ENCODE results near the gene ADSL.

The ADSL gene

DNA sequence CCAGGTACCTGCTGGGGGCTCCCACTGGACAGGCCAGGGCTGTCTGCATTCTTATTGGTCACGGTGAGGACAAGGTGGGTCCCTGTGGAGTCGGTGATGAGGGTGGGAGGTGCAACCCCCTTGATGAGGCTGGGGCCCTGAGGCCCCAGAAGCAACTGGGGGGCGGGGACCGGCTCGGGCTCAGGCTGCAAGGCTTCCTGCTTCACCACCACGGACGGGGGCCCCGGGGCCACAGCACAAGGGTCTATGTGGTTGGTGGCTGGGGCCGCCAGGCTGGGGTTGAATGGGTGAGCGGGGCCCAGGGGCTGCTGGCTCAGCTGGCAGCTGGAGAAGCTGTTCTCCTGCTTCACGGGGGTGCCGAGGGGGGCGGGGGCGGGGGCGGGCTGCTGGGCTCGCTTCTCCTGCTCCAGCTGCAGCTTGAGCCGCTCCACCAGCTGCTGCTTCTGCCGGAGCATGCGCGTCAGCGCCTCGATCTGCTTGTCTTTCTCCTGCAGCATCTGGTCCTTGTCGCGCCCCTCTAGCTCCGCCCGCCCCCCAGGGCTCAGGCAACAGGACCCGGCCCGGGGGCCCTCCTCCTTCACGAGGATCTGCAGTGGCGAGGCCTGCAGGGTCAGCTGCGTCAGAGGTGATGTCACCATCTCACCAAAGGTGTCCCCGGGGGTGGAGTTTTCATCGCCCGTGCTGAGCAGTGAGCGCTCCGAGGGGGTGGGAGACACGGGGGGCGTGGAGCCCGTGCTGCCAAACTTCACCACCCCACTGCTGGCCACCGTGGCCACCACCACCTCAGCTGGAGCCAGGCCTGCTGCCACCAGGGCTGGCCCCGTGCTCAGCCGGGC lies 72.3 kb downstream of the ADSL start:
- peak; percentile 91 for DNase-seq (ENCODE audit: low spot score)

DNA sequence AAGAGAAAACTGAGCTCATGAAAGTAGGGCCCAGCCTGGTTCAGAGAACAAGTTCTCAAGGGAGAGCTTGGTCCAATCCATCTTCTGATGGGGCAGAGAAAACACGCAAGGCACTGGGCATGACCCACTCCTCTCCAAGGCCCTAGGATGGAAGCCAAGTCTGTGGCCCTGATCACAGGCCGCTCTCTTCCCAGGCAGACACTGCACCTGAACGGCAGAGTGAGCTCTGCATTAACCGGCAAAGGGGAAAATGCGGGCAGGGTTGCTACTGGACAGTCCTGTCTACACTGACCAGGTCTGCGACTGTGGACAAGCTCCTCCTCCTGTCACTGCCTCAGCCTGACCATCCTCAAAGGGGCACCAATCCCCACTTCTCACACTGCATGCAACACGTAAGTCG lies 73.4 kb downstream of the ADSL start:
- DNase-seq (ENCODE audit: low spot score): no peak

DNA sequence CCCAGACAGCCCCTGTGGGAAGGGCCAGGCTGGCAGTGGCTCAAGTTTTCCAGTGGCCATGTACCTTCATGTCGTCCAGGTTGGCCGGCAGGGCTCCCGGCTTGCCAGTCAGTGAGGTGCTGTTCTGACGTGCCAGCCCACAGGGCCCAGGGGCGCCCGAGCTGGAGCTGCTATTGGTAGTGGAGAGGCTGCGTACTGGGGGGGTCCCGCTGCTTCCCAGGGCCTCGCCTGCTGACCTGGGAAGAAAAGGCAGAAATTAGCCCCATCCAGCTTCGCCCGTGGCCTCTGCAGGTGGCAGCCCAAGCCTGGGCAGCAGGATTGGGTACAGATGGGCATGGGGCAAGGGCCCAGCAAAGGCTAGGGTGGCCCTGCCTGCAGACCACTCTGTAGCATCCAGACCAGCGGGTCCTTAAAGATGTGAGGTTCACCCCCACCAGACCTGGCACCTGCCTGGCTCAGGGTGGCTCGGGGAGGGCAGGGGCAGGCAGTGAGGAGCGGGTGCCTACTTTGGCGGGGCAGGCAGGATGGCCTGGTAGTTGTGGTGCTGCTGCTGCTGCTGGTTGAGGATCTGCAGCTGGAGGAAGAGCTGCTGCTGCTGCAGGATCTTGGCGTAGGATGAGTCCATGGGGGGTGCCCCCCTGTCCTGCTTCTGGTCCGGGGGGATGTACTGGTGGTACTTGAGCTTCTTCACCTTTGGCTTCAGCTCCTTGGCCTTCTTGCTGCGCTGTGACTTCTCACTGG lies 74.2 kb downstream of the ADSL start:
- no peak for DNase-seq (ENCODE audit: low spot score)

DNA sequence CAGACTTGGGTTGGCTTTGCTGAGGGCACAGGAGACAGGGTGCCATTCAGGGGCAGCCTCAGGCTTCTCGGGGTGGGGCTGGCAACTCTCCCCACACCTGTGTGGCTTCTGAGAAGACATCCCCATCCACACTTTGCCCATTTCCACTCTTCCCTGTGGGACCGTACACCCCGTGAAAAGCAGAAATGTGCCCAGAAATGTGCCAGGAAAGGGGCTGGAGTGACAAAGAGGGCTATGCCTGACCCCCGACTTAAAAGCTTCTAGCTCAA lies 74.7 kb downstream of the ADSL start:
- no peak for DNase-seq (ENCODE audit: low spot score)

DNA sequence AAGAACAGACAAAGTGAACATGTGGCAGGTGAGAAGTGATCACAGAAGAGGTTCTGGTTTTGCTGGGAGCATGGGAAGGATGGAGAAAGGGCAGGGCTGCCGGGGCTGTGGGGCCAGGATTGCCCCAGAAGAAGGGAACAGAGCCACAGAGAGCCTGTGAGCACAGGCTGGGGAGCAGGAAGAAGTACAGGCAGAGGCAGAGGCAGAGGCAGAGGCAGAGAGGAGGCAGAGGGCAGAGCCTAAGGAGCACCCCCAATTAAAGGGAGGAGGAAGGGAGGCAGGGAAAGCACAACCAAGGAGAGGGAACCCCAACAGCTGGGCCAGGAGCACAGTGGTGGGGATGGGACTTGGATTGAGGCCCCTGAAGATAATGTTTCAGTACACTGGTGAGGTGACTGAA lies 75.6 kb downstream of the ADSL start:
- DNase-seq (ENCODE audit: low spot score): no peak

DNA sequence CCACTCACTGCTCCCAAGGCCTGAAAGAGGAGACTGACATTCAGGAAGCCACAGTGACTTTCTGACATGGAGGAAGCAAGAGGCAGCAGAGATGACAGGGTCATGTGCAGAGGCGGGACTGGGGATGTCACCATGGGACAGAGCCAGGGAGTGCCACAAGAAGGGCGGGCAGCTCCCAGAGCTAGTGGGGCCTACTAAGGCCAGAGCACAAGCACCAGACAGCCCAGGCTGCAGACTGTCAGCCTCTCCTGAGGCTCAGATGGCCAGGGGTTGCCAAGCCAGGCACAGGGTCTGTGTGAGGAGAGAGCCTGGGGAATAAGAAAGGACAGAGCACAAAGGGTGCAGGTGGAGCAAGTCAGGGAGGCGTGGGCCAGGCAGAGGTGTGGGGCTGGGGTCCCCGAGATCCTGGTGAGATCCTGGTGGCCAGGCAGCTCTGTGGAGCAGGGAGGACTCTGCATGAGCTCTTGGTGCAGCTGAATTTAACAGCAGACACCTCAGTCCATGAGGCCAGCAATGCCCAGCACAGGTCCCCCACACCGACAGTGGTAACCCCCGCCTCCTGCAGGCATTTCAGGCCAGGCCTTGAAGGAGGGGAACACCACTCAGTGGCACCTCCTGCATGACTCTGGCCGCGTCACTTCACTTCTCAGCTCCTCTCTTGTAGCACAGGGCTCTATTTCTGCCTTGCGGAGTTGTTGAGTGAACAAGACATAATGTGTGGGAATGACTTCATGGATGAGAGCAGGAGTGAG lies 76.4 kb downstream of the ADSL start:
- DNase-seq (ENCODE audit: low spot score): no peak

DNA sequence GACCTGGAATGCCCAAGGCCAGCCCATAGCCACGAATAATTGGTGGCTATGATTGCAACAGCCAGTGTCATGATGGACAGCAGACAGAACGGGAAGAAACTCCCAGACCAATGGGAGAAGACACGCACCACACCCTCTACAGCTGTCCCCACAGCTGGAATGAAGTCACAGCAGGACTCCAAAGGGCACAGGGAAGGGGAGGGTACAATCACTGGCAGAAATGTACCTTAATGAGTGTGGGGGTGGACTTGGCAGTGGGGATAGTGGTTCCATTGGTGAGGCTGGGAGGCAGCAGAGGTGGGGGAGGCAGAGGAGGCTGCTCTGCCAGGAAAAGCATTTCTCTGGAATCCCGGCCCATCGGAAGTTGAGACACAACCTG lies 77.0 kb downstream of the ADSL start:
- no peak for DNase-seq (ENCODE audit: low spot score)

DNA sequence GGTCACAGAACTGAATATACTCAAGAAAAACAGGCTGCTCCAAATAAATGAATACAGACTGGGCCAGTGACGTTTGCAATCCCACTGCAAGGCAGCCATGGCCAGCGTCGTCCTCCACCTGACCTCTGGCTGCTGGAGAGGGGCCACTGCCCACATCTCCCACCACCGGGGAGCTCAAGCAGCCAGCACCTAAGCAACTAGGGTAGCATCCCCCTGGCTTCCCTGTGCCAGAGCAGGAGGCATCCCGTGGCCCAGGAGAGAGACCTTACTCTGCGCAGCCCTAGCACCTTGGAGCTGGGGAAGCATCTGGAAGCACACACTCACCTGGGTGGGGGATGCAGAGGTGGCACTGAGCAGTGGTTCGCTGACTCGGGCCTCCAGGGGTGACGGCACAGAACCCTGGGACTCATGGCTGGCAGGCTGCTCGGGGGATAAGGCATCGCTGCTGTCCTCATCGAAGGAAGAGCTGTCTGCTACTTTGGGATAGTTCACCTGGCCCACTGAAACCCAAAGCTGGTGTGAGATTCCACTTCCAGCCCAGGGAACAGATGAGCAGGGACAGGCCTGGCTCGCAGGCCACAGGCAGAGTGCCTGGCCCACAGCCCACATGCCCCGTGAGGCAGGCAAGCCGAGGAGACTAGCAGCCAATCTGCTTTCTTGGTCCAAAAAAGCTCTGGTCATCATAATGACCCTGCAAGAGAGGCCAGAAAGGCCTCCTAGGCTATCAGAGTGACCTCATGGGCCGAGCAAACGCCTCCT lies 77.8 kb downstream of the ADSL start:
- no peak for DNase-seq (ENCODE audit: low spot score)

DNA sequence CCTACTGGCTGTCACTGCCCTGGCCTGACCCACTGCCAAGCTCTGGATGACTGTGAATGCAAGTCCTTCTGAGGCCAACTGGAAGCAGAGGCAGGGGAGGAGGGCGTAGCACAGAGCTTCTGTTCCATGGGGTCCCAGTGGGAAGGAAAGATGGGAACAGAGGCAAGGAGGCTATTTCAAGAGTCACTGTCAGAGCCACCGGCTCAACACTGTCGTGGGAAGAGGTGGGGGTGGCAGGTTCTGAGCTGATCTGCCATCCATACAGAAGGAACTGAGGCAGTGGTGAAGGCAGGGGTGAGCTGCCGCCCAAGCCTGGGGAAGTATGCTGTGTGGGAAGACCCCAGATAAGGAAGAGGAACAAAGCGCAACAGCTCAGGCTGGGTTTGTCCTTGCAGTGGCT lies 78.8 kb downstream of the ADSL start:
- no peak for DNase-seq (ENCODE audit: low spot score)

DNA sequence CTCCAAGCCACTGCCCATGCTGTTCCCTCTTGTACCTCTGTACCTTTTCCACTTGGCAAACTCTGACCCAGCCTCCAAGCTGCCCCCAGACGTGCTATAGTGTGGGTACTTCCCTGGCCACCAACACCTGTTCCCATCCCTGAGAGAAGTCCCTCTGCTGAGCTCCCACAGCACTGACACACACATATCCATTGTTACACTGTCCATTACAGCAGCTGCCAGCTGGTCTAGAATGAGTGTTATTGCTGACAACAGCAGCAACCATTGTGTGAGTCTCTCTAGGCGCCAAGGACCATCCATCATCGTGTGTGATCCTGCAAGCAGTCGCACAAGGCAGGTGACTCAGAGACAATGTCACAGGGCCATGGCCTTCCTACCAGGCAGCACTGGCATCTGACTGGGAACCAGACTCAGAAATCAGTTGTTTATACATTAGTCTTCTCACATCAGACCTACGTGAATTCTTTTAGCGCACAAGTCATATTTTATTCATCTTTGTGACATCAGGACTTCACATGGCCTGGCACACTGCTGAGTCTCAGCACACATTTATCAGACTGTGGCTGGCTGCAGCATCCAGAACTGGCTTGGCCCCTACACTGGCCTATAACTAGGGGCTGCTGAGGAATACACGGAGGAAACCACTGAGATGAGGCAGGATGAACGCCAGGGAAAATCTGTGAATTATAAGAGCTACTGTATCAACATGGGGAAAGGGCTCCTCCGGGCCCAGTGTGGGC lies 80.5 kb downstream of the ADSL start:
- DNase-seq (ENCODE audit: low spot score): no peak

DNA sequence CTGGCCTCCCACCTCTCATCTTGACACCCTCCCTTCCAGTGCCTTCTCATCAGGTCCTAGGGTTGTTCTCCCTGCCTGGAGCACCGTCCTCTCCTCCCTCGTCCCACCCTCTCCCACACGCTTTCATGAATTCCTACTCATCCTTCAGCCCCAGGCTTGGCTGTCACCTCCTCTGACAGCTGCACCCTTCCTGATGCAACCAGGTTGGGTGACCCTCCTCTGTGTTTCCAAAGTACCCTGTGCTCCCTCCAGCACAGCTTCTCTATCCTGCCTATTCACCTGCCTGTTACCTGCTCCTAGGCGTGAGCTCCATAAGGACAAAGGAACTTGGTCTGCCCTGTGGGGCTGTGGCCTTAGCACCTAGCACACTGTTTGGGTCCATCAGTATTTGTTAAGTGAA lies 82.5 kb downstream of the ADSL start:
- DNase-seq (ENCODE audit: low spot score): no peak

DNA sequence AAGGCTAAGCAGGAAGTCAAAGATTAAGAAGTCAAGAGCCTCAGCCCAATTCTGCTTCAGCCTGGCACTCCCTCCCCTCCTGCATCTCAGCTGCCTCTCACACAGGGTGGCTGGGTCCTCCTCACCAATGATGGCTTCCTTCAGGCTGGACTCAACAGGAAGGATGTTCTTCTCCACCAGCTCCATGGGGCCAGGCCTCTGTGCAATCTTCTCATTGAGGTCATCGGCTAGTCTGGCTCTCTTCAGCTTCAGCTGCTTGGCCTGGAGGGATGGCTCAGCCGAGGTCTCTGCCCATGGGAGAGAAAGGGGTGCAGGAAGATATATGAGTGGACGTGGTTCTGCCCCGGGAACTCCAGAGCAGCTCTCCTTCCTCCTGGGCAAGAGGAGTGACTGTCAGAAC lies 83.2 kb downstream of the ADSL start:
- DNase-seq (ENCODE audit: low spot score): no peak

DNA sequence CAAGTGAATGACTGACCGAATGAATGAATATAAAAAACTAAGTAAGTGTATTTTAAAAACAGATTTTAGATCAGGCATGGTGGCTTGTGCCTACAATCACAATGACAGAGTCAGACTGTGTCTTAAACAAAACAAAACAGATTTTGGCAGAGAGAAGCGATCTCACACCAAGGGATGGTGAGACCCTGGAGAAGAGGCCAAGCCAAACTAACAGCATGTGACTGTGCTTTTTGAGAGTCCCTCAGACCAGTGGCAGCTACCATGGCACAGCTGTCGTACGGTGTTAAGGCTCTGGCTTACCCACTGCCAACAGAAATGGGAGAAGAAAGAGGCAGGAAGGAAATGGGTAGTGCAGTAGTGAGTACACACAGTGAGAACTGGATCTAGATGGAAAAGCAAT lies 84.7 kb downstream of the ADSL start:
- no peak for DNase-seq (ENCODE audit: low spot score)

DNA sequence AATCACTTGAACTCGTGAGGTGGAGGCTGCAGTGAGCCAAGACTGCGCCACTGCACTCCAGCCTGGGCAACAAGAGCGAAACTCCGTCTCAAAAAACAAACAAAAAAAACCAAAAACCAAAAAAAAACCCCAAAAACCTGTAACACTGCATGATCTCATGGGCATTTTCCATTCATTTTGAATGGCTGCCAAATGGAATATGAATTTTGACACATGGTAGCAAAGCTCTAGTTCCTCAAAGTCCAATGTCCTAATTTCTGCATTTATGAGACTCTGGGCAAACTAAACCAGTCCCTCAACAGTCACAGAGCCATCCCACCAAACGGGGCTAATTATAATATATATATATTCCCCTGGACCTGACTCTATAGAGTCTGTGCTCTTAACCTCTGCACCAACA lies 85.9 kb downstream of the ADSL start:
- DNase-seq (ENCODE audit: low spot score): no peak

DNA sequence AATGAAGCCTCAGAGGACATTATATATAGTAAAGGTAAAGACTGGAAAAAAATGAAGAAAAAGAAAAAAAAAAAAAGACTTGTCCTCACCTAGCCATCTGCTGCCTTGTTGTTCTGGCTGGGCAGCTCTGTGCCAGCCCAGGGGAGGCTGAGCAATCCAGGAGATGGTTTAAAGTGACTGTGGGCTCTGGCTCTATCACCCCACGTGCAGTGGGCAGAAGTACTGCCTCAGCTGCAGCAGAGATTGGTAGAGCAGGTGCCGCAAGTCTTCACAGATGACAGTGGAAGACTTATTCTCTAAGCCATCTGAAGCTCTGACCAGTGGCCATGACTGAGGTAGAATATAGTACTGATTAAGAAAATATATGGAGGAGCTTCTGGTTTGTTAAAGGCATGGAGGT lies 86.3 kb downstream of the ADSL start:
- no peak for DNase-seq (ENCODE audit: low spot score)

DNA sequence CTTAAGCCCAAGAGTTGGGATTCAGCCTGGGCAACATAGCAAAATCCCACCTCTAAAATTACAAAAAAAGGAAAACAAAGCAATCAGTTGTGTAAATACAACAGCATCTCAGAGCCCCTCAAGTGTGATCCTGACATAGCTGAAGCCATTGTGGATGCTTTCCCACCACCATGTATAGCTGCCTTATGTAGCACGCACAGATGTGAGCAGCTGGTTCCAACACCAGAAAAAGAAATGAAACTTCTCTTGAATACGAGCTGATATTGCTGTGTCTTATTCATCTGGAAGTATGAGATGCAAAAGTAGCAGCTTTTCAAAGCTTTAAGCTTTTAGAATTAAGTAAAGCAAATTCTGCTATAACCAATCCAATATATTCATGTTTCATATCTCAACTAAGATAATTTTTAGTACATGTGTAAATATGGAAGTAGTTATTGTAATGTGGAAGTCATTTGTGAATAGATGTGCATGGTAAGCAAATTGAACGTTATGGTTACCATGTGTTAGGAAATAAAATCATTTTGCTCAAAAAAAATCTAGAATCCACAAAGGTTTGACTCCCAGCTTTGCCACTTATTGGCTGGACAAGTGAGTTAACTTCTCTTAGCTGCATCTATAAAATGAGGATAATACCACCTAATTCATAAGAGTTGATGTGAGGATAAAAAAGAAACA lies 87.3 kb downstream of the ADSL start:
- DNase-seq (ENCODE audit: low spot score): no peak

DNA sequence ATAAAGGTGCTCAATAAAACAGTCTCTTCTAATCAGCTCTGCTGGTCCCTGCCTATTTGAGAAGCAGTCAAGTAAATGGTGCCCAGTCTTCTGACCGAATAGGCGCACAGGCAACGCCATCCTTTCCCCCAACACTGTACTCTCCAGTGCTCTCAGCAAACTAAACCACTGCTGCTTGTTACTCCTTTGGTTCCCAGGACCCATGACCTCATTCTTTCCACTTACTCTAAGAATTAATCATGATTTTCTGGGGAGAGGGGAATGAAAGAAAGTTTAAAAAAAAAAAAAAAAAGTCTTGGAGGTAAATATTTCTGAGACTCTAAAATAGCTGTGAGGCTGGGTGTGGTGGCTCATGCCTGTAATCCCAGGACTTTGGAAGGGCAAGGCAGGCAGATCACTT lies 87.8 kb downstream of the ADSL start:
- no peak for DNase-seq (ENCODE audit: low spot score)

DNA sequence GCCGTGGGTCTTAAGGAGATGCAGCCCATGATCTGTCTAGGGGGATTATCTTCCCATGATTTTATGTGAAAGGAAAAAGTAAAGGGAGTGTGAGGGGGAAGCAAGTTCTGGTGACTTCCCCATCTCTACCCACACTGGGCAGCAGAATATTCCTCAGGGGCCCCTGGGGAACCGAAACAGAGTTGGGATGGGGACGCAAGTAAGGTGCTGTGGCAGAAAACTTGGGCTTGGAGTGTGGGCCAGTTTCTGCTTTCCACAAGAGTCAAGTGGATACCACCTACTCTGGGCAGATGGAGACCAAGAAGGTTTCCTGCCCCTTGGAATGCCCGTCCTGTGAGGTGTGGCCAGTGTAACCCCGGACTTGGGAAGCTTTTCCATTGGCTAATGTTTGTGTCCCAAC lies 88.4 kb downstream of the ADSL start:
- DNase-seq (ENCODE audit: low spot score): no peak

DNA sequence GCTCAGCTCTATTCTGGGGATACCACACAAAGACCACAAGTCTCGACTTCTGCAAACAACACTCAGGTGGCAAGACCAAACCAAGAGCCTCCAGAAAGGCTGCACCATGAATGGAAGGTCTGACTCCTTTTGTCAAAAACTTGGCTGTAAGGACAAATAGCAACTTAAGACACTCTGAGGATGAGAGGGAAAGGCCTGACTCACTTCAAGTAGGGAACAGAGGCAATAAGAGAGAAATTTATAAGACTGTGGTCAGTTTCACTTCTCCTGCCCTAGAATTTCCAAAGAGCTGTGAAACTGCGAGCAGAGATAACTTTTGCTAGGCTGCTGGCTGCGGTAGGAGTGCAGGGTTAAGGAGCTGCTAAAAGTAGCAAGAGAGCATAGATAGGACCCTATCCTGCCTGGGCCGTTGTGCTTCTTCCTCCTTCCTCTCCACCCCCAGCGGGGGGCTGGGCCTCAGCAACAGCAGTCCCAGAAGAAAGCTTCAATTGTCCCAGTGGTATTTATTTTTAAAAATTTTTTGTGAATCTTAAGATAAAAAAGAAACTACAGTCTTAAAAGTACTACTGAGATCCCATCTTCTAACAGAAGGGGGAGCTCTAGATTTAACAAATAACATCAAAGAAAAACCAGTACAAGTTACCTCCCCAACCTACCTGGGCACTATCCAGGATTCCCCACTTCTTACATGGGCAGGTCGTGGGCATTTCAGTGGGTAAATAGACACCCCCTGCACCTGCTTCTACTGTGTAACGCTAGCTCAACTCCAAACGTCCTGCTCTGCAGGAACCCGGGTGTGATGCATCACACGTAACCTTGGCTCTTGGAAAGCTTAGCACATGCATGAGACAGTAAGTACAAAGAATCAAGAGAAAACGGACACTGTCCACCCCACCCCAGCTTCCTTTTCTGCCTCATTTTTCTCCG lies 90.5 kb downstream of the ADSL start:
- DNase-seq (ENCODE audit: low spot score): peak; percentile 94

Data from NAMALWA (cell line).